NCI-H748 (cell line): ENCODE results near the gene PCLO.
"Not testable (repeated sequence)": the region's sequence is repeated elsewhere in the genome, so short reads cannot be mapped to it uniquely, and the experiment has no call there.

ENCODE experiments used
- DNase-seq: peaks from one replicate; lab custom pipeline; 2025; ENCODE audit not compliant: unreplicated experiment; lab: John Stamatoyannopoulos, UW

PCLO gene

DNA sequence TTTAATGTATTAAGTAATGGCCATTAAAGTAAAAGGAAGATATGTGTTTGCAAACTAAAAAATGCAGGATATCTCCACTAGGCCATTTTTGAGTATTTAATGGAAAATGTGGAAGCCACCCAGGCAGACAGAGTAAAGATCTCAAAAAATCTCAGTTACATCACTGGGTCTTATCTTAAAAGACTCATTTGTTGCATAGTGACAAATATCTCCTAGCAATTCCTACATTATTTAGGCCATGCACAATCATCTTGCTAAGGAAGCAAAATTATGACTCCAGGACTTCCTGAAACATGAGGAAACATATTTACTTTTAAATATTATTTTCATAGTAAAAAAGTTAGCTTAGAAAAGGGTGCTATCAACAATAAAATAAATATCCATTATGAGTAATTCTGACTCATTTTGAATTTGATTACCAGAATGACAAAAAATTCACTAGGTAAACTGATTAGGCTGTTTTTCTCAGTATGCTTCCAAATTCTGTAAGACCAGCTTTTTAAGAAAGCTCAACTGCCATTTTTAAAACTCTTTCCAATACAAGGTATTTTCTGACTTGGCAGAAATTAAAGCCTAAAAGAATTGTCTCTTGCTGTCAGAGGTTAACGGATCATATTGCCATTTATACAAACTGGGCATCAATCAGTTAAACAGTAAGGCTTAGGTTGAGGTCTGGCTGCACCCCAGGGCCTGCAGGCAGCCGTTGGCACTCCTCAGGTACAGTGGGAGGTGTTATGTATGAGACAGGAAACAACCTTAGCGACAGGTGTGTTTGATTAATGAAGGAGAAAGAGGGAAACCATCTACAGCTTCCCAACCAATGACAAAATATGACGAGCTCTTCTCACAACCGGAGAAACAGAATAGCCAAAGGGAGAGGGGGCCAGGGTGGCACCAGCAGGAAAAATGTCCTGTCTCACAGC lies 31.8 kb downstream of the PCLO start:
- peak; percentile 96 for DNase-seq

DNA sequence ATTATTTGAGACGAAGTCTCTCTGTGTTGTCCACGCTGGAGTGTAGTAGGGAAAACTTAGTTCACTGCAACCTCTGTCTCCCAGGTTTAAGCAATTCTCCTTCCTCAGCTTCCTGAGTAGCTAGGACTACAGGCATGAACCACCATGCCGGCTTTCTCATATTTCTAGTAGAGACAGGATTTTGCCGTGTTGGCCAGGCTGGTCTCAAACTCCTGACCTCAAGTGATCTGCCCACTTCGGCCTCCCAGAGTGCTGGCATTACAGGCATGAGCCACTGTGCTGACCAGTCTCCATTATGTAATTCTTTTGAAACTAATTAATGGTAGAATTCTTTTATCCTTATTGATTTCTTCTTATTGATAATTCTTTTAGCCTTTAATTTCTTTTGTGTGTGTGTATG lies 32.5 kb downstream of the PCLO start:
- DNase-seq: no peak

DNA sequence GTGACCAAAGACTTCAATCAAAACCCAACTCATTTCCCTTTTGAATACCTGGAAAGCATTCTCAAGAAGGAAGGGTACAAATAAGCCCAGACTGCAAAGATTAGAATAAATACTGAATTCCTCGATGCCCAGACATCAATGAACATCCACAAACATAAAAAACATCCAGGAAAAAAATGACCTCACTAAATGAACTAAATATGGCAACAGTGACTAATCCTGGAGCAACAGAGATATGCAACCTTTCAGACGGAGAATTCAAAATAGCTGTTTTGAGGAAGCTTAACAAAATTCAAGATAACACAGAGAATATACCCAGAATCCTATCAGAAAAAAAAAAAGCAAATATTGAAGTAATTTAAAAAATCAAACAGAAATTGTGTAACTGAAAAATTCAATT lies 43.2 kb downstream of the PCLO start:
- DNase-seq: no peak

DNA sequence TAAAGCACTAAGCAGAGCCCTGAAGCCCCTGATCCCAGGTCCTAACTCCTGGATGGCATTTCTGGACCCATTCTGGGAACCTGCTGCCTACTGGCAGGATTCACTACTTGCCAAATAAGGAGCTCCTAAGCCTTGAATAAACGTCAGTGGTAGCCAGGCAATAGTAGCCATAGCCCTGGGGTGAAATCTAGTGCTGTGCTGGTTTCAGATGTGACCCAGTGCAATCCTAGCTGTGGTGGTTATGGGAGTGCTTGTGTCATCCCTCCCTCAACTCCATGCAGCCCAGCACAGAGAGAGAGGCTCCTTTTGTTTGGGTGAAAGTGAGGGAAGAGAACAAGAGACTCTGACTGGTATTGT lies 43.7 kb downstream of the PCLO start:
- no peak for DNase-seq

DNA sequence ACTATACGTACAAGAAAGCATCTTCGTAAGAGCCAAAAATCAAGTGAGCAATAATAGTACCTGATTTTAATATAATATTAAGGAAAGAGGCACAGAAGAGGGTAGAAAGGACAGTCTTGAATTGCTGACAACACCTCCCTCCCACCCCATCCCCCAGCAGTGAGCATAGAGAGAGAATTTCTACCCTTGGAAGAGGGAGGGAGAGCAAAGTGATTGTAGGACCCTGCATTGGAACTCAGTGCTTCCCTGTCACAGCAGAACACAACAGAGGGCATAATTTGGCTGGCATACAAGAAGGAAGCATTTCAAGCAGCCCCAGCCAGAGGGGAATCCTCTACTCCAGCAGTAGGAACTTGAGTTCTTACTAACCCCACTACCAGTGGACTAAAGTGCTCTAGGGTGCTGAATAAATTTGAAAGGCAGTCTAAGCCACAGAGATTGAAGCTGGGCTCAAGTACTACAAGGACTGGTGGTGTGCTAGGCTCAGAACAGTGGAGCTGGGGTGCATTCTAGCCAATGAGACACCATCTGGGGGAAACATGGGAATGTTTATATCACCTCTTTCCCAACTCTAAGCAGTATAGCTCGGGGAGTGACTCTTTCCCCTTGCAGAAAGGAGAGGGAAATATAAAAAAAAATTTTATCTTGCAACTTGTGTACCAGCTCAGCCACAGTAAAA lies 44.2 kb downstream of the PCLO start:
- no peak for DNase-seq

DNA sequence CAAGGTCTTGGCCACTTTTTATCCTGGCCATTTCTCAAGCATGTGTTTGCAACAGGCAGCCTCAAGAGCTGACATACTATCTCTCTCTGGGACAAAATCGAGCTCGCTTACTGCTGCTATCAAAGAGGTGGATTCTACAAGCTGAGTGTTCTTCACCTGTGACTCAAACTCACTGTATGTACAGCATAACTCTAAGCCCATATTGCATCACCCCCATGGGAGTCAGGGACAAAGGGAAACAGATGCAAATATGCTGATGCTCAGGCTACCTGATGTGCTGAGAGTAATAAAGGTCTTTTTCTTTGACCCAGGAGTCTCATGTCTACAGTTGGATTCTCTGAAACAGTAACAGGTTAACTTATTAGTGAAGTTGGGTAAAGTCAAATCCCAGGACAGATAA lies 45.2 kb downstream of the PCLO start:
- peak; percentile 21 for DNase-seq

DNA sequence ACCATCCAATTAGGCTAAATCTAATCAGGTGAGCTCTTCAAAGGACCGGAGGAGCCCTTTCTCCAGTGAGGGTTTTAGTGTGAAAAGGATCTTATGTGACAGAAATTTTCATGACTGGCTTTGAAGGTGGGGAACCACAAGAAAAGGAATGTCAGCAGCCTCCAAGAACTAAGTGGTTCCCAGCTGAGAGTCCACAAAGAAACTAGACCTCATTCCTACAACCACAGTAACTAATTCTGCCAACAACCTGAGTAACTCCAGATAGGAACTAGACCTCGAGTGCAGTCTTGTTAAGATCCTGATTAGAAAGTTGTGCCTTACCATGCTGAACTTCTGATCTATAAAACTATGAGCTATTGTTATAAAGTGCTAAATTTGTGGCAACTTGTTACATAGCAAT lies 51.3 kb downstream of the PCLO start:
- DNase-seq: no peak

DNA sequence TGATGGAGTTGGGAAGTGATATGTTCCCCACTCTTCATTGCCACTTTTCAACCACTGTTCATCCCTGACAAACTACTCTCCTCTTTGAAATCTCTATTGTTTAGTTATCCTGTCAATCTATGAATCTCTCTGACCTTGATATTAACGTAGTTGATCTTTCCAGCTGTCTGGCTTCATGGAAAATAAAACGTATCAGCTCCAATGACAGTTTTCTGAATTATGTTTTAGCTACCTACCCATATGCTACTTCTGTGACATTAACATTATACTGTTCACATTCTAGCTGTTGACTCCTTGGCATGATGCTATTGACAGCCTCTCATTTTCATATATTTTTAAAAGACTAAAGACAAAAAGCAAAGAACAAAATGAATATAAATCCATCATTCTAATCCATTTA lies 53.3 kb downstream of the PCLO start:
- no peak for DNase-seq

DNA sequence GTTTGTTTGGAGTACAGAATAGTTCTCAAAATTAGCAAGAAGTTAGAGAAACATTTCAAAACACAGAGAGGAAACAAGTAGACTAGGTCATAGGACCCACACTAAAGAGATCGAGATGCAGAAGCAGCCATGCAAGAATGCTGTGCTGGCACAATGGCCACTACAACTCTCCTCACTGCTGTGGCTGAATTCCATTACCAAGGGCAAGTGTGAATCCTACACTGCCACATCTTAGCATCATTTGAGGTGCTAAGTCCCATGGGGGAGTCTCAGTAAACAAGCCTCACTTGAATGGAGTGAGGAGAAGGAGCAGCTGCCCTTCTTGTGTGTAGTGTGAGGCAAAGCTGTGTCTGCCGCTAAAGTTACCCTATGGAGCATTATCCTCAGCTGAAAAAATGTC lies 56.7 kb downstream of the PCLO start:
- DNase-seq: no peak

DNA sequence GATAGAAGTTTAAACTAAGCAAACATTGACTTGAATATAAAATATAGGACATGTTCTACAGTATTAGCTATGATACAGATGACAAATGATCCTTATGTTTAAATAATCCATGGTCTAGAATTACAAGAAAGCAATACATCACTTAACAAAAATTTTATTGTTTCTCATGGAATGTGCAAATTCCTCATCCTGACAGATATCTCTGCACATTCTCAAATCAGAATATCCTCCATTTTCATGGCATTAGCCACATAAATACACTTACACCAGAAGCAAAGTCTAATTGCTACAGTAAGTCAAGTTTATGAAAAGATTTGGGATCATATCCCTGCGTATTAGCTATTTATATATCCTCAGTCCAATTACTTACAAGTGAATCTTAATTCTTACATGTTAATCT lies 57.6 kb downstream of the PCLO start:
- no peak for DNase-seq

DNA sequence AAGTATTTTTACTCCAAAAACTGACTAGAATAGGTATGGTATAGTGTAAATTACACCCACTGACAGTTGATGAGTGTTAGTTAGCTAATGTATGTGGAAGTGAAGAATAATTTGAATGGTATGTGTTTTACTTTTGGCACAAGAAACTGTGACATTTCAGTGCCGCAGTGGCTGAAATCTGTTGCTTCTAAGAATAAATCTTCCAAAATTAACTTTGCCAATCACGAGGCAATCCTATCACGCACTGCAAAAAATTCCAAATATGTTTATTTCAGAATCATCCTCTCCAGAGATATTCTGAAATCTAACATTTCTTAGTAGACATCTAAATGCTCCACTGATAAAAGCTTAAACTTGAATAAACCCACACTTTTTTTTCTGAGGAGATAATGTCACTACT lies 61.2 kb downstream of the PCLO start:
- no peak for DNase-seq

DNA sequence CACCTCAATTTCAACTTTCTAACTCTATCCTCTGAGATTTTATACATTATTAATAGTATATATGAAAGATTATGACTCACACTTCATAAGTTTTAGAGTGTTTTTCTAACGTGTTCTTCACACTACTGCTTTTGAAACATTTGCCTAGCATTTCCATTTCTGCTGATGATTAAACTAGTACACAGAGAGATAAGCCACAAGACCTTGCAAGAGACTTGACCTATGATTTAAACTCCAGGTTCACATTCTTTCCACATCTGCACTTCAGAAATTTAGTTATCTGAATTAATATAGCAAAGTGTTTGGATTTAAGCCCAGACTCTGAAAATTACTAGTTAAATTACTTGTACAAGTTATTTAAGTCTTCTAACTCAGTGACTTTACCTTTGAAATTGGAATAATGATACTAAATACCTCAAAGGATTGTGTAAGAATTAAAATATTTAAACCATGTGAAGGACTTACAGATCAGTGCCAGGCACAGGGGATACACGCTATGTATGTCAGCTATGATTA lies 66.6 kb downstream of the PCLO start:
- no peak for DNase-seq

DNA sequence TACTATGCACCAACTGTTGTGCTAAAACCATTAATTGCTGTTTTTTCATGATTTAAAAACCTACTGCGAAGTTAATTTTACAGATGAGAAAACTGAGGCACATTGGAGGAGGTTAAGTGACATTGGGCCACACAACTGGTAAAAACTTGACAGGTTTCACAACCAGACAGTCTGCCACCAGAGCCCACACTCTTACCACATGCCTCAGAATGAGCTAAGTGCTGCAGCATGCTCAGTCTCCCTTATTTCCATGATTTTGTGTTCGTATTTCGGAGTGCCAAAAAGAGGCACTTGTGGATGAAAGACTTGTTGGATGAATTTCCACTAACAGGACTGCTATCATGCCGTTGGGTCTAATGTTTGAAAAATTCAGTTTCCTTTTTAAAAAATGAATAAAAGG lies 77.4 kb downstream of the PCLO start:
- DNase-seq: no peak

DNA sequence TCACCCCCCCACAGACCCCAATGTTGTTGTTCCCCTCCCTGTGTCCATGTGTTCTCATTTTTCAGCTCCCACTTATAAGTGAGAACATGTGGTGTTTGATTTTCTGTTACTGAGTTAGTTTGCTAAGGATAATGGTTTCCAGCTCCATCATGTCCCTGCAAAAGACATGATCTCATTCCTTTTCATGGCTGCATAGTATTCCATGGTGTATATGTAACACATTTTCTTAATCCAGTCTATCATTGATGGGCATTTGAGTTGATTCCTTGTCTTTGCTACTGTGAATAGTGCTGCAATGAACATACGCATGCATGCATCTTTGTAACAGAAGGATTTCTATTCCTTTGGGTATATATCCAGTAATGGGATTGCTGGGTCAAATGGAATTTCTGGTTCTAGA lies 82.8 kb downstream of the PCLO start:
- DNase-seq: not testable (repeated sequence)

DNA sequence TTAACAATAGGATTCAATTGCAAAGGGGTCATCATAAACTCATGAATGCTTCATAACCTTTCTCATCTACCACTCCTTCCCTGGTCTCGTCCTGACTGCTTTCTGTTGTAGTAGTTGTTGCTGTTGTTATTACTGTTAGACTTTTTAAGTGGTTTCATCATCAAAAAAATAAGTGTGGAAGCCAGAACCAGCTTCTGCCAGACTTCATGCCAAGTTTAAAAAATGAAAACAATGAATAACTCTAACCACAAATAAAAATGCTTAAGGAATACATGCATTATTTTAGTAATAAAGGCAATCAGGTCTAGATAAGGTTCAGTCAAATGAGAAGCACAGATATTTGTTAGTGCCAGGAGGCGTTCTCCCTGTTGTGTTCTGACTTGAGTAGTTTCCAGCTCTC lies 85.4 kb downstream of the PCLO start:
- DNase-seq: no peak

DNA sequence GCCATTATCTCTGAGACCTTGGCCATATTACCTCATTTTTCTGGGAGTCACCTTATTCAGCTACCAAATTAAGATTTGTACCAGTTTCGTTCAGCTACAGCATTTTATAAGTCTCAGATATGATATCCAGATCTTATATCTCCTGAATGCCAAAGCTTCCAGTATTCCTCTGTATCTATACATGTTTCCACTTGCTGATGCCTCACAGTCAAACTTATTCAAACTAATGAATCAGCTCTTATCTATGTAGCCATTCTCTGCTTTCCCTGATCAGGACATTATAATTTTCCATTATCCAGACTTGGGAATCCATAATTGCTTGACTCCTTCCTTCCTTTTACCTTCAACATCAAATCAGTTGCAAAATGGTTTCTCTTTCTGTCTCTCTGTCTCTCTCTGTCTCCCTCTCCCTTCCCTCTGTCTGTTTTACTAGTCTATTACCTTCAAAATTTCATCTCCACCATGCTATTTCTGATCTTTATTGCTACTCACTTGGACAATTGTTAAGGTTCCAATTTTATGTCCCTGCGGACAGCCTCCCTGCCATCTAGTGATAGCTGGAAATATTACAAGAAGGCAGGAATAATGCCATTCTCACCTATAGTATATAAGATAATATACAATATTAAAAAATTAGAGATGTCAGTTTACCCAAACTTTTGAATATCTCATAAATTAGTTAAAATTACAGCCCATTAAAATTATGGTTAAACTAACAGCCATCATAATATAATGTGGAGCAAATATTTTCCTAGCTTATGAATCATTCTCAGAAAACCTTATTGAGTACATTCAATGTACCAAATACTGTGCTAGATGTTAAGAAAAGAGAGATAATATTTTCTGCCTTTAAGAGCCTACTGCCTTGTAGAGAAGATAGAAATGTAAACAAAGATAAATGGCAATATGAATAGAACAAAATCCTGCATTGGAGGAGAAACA lies 89.8 kb downstream of the PCLO start:
- DNase-seq: peak; percentile 40

DNA sequence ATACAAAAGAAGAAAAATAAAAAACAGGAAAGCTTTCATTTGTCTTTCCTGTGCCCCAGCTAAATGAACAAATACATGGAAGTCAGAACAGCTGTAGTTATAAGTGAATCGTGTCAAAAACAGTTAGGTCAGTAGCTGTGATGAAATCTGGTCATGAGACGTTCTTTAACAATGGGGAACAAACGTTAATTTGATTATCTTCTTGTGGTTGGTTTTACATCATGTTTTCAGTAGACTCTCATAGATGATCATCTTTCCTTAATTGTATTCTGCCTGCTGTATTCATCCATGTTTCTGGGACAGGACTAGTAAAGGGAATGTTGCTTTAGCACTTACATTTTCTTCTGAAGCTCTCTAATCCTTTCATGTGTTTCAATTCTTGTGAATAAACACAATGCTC lies 97.0 kb downstream of the PCLO start:
- no peak for DNase-seq

DNA sequence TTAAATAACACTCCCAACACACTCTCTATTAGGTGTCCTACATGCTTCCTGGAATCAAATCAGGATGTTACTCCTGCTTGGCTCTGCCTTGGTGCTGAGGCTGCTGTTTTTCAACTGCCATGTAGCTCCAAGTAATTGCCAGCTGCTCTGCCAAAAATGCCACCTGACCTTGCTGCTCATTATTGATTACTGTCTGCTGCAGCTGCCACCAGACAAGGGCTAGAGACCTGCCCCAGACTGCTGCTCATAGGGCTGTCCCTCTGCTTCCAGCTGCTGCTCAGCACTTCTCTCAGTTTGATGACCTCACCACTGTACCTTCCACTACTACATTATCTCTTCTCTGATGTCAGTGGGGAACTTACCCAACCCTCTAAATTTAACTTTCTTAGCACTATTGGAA lies 102.5 kb downstream of the PCLO start:
- DNase-seq: peak; percentile 68

DNA sequence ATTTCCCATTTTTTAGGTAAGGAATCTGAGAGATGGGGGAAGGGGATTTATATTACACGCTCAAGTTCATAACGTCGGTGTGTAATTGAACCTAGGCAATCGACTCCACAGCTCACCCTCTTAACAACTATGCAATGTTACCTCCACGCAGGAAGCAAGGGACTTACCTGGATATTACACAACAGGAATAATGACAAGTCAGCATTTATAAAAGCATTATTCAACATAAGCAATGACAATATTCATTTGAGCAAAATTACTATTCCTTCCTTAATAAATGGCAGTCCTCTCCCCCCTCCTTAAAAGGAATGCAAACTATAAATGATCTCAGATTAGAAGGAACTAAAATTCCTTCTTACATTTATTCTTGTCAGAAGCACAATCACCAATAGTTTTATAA lies 104.0 kb downstream of the PCLO start:
- no peak for DNase-seq

DNA sequence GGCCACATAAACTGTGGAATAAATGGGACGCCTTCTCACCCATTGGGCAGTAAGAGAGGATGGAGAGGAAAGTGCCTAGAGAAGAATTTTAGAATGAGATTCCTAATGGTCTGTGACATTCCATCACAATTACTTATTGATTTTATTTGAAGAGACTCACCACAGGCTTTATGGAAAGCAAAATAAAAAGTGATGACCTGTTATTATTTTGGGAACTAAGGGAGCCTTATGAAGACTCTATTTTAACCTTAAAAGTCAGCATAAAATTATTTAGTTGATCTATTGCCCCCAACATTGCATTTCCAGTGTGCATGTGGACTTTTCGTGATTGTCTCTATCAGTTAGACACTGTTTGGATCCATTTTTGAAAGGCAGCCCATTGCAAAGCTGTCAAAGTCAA lies 107.5 kb downstream of the PCLO start:
- no peak for DNase-seq

DNA sequence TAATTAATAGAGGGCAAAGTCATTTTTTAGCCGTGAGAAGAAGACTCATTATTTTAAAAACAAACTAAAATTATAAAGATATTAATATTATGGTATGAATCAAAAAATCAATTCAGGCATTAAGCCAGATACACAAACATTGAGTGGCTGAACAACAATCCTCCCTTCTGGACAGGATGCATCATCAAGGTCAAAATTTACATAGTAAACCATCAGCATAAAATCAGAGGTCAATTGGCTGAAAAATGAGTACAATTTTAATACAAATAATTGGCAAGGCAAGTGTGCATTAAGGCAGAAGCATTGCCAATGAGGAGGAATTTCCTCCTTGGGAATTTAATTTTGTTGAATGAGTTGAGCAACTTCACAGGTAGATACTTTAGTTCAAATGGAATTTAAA lies 108.2 kb downstream of the PCLO start:
- DNase-seq: no peak
